Adipocyte (in vitro differentiated cells): ENCODE data around the gene SPACA5.

Experiments
- DNase-seq: peaks from one replicate; pipeline ENCODE4 v3.0.0-alpha.2; 2015; ENCODE audit warnings: low read depth
- H3K27me3 ChIP-seq: replicated peaks from 2 replicates; pipeline ENCODE4 v1.7.0; 2013; ENCODE audit warnings: mild to moderate bottlenecking, low read length, moderate library complexity; ENCODE audit not compliant: control insufficient read depth, insufficient read depth
- H3K36me3 ChIP-seq: 2 replicates; pipeline ENCODE4 v1.7.0; 2013; ENCODE audit warnings: low read length, mild to moderate bottlenecking, moderate library complexity; ENCODE audit not compliant: control insufficient read depth, insufficient read depth, severe bottlenecking
- H3K4me1 ChIP-seq: 2 replicates; pipeline ENCODE4 v1.7.0; 2013; ENCODE audit warnings: mild to moderate bottlenecking, low read length, moderate library complexity; ENCODE audit not compliant: control insufficient read depth, insufficient read depth
- H3K4me3 ChIP-seq: 2 replicates; pipeline ENCODE4 v1.7.0; 2013; ENCODE audit warnings: mild to moderate bottlenecking, low read length, moderate library complexity
- H3K9ac ChIP-seq: 2 replicates; pipeline ENCODE4 v1.7.0; 2013; ENCODE audit warnings: mild to moderate bottlenecking, low read length, moderate library complexity
- H3K9me3 ChIP-seq: 2 replicates; pipeline ENCODE4 v1.7.0; 2013; ENCODE audit warnings: mild to moderate bottlenecking, low read length, moderate library complexity; ENCODE audit not compliant: control insufficient read depth

The SPACA5 gene

DNA sequence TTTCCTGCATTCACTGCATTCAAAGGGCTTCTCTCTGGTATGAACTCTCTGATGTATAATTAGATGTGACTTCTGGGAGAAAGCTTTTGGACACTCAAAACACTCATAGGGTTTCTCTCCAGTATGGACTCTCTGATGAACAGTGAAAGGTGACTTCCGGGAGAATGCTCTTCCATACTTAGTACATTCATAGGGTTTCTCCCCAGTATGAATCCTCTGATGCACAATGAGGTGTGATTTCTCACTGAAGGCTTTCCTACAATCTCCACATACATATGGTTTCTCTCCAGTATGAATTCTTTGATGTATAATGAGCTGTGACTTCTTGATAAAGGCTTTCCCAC, 52.5 kb downstream of the SPACA5 start:
- peaks cover 3% of the 10 kb centered on the region for H3K36me3 ChIP-seq
- no peak overlapping the region for H3K4me3 ChIP-seq
- H3K4me1 ChIP-seq = no peaks in the 10 kb centered on the region
- H3K9ac ChIP-seq = no peak overlapping the region
- no peak for DNase-seq
- peaks cover 82% of the 10 kb centered on the region for H3K9me3 ChIP-seq
- no peaks in the 10 kb centered on the region for H3K27me3 ChIP-seq
